C4-2B (cell line): ENCODE results near the gene RAB11A.

Experiments
- CTCF ChIP-seq: fragments of 450-650 bp; conservative IDR thresholded peaks from 2 replicates; pipeline ENCODE4 v1.5.1; 2017; ENCODE audit warnings: mild to moderate bottlenecking
- ZFX ChIP-seq: fragments of 450-650 bp; IDR thresholded peaks from 2 replicates; pipeline ENCODE4 v1.6.1; 2017

DNA sequence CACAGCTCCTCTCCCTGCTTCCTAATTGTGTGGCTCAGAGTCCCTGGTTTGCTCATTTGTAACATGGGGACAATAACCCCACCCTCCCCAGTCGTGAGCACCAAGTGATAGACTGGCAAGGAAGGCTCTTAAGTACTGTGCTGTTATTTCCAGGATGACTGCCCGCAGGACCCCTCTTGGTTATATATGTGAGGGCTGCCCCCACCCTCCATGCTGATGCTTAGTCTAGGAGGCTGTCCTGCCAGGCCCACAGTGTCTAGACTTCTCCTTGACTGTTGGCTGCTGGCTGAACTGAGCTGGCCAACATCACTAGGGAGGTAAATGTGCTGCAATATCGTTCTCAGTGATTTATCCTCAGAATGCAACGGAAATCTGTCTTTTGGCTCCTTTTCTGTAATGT is 45.1 kb downstream of the RAB11A start:
- no peak for TF ChIP-seq CTCF
- TF ChIP-seq ZFX = no peak
